ENCODE results near the gene SEMA4G. TPM values are rescaled to one million over a fixed set of nuclear protein-coding genes. Genes with fewer than 3 reads are reported as not detected.

The SEMA4G gene
- total RNA-seq, 1 experiment from 2014 or later, result 29.6 TPM

- peak; percentile 84 for DNase-seq (ENCODE audit: low spot score)
Observed at GRCh38 chr10:100986952-100987684, 17.8 kb downstream of the SEMA4G start, which contains the start of the genes MRPL43 and TWNK. Gene MRPL43, minus strand, starts transcription at chr10:100987497. Its CDS starts 54 bp downstream, at chr10:100987443. Gene TWNK, plus strand, starts transcription at chr10:100987543. Its CDS starts 668 bp downstream, at chr10:100988211.

DNA sequence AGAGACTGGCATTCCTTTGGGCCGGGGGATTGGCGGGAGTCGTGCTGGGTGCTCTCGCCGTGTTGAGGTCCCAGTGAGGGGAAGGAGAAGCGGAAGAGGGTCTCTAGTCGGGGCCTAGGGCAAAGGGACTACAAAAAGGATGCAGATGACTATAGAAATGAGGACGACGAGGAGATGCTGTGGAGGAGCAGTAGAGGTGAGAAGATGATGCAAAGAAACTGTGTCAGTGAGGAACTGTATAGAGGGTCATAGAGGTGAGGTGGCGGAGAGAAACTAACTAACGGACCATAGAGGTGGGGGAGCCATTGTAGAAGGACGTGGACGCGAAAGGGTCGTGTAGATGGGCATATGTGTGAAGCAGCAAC lies 18.4 kb downstream of the SEMA4G start:
- DNase-seq (ENCODE audit: low spot score), result peak; percentile 22

- DNase-seq (ENCODE audit: low spot score), result no peak
Observed at GRCh38 chr10:100988166-100988565, 18.9 kb downstream of the SEMA4G start.

GRCh38 chr10:100989088-100989487 lies 19.8 kb downstream of the SEMA4G start:
- DNase-seq (ENCODE audit: low spot score), result no peak

- DNase-seq (ENCODE audit: low spot score), result peak; percentile 70
Observed at GRCh38 chr10:100993986-100994708, 24.8 kb downstream of the SEMA4G start.

GRCh38 chr10:100995181-100995580 lies 25.9 kb downstream of the SEMA4G start:
- no peak for DNase-seq (ENCODE audit: low spot score)

- DNase-seq (ENCODE audit: low spot score), result no peak
Observed at GRCh38 chr10:100996678-100997359, 27.5 kb downstream of the SEMA4G start.

DNA sequence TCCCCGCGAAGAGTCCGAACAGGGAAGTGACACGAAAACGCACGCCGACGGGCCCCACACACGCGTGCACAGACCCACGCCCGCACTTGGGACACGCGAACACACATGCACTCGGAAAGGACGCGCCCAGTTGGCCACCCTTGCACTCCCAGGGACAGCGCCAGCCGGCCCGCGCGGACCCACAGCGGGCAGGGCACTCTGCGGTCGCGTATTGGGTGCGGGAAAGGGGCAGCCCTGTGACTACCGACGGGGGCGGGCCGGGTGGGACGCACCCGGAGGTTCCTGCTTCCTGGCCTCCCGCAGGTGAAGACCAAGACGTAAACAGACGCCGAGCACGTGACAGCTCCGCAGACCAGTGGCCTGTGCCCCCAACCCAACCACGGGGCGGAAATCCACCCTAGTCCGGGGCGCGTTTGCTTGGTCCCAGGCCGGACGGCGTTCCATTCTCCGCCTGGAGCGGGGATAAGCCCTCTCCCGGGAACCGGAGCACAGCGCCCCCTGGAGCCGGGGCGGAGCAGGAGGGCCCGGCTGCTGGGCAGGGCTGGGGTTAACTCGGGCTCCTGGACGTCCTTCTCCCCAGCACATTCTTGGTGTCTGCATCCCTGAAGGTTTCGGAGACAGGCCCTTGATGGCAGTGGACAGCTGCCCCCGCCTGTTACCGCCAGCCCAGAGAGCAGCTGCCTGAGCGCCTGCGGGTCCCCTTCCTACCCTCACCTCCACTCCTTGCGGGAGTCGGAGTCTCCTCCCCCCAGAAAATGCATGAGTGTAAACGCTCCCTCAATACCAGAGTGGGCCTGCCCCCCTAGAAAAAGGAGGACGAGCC lies 28.3 kb downstream of the SEMA4G start:
- peak; percentile 89 for DNase-seq (ENCODE audit: low spot score)

GRCh38 chr10:100998183-100998990 lies 29.1 kb downstream of the SEMA4G start:
- DNase-seq (ENCODE audit: low spot score), result peak; percentile 86

GRCh38 chr10:100998991-100999741 lies 29.9 kb downstream of the SEMA4G start:
- DNase-seq (ENCODE audit: low spot score), result peak; percentile 81

GRCh38 chr10:100999742-101000126 lies 30.4 kb downstream of the SEMA4G start, which contains the start of gene LZTS2:
Gene LZTS2, plus strand, starts transcription at chr10:100999808. Its CDS starts 2,731 bp downstream, at chr10:101002539.
- DNase-seq (ENCODE audit: low spot score), result no peak

- peak; percentile 54 for DNase-seq (ENCODE audit: low spot score)
Observed at GRCh38 chr10:101000127-101000914, 31.0 kb downstream of the SEMA4G start.

GRCh38 chr10:101000915-101001658 lies 31.8 kb downstream of the SEMA4G start:
- peak; percentile 62 for DNase-seq (ENCODE audit: low spot score)

DNA sequence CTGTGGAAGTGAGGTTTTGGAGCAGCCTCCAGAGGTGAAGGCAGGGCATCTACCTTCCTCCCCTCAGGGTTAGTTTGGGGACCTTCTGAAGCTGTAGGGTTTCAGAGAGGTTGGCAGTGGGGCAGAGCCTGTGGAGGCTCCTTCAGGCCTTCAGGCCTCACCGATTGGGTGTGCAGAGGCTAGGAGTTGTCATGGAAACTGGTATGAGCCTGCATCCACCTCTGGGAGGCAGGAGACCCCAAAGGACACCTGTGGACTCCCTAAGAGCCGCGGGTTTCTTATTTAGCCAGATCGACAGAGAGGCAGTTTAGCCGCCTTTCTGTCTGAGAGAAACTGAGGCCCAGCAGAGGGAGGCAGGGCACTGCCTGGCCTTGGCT lies 32.3 kb downstream of the SEMA4G start:
- no peak for DNase-seq (ENCODE audit: low spot score)

- no peak for DNase-seq (ENCODE audit: low spot score)
Observed at GRCh38 chr10:101002456-101002855, 33.2 kb downstream of the SEMA4G start.

DNA sequence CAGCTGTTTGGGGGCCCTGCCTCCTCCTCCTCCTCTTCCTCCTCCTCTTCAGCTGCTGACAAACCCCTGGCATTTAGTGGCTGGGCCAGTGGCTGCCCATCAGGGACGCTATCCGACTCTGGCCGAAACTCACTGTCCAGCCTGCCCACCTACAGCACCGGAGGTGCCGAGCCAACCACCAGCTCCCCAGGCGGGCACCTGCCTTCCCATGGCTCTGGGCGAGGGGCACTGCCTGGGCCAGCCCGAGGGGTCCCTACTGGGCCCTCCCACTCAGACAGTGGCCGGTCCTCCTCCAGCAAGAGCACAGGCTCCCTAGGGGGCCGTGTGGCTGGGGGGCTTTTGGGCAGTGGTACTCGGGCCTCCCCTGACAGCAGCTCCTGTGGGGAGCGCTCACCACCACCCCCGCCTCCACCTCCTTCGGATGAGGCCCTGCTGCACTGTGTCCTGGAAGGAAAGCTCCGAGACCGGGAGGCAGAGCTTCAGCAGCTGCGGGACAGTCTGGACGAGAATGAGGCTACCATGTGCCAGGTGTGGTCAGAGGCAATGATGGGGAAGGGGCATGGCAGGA lies 34.4 kb downstream of the SEMA4G start:
- DNase-seq (ENCODE audit: low spot score), result no peak

GRCh38 chr10:101005361-101005760 lies 36.1 kb downstream of the SEMA4G start:
- DNase-seq (ENCODE audit: low spot score), result no peak
